Keratinocyte (primary cell): Measurements from ENCODE around the gene MRPS5. TPM values are rescaled to one million over a fixed set of nuclear protein-coding genes. Genes with fewer than 3 reads are reported as not detected.

Source experiments
- DNase-seq: peaks from one replicate; pipeline ENCODE4 v3.0.0-alpha.2; 2011; ENCODE audit warnings: low read depth, missing footprints, low spot score
- FAIRE-seq: peaks from 2 replicates; lab custom pipeline; 2011; peaks lifted over from hg19 to GRCh38; lab: Jason Lieb, UNC
- H2AFZ ChIP-seq: 2 replicates; pipeline ENCODE4 v1.6.0; 2012; ENCODE audit warnings: low read length, control low read depth, inconsistent platforms; ENCODE audit not compliant: control insufficient read depth
- H3K27ac ChIP-seq: 2 replicates; pipeline ENCODE4 v1.5.1; 2011; ENCODE audit warnings: low read length; ENCODE audit not compliant: control insufficient read depth, insufficient read depth
- H3K27me3 ChIP-seq: 3 replicates; pipeline ENCODE4 v1.6.0; 2011; ENCODE audit warnings: low read length; ENCODE audit not compliant: control insufficient read depth, insufficient read depth; ENCODE audit errors: extremely low read depth
- H3K36me3 ChIP-seq, 2 experiments: 2 replicates in 1 of 2; 3 replicates in 1 of 2; pipeline ENCODE4 v1.5.1; 2011; ENCODE audit warnings: low read length in 2 of 2, mild to moderate bottlenecking in 1 of 2; ENCODE audit not compliant: control insufficient read depth in 2 of 2, insufficient read depth in 2 of 2; ENCODE audit errors: extremely low read depth in 1 of 2
- H3K4me1 ChIP-seq: 3 replicates; pipeline ENCODE4 v1.5.1; 2011; ENCODE audit warnings: low read length; ENCODE audit not compliant: control insufficient read depth, insufficient read depth; ENCODE audit errors: extremely low read depth
- H3K4me2 ChIP-seq: 3 replicates; pipeline ENCODE4 v1.6.0; 2011; ENCODE audit warnings: low read depth, low read length; ENCODE audit not compliant: control insufficient read depth, insufficient read depth; ENCODE audit errors: extremely low read depth
- H3K4me3 ChIP-seq, 3 experiments: fragments of 200-600 bp in 1 of 3; sonication (generic) in 1 of 3; 2 replicates in 2 of 3; 3 replicates in 1 of 3; pipeline ENCODE4 v1.5.1; 2011 to 2016; ENCODE audit warnings: low read length in 3 of 3, mild to moderate bottlenecking in 3 of 3, control low read depth in 2 of 3, inconsistent platforms in 1 of 3, low read depth in 1 of 3, mixed read lengths in 1 of 3, mixed run types in 1 of 3, moderate library complexity in 1 of 3; ENCODE audit not compliant: control insufficient read depth in 2 of 3, insufficient read depth in 2 of 3; ENCODE audit errors: extremely low read depth in 1 of 3
- H3K79me2 ChIP-seq: 2 replicates; pipeline ENCODE4 v1.6.0; 2012; ENCODE audit warnings: low read length; ENCODE audit not compliant: control insufficient read depth, insufficient read depth
- H3K9ac ChIP-seq: 3 replicates; pipeline ENCODE4 v1.6.0; 2011; ENCODE audit warnings: low read length; ENCODE audit not compliant: control insufficient read depth, insufficient read depth; ENCODE audit errors: extremely low read depth
- H3K9me1 ChIP-seq: 3 replicates; pipeline ENCODE4 v1.6.0; 2011; ENCODE audit warnings: low read length; ENCODE audit not compliant: control insufficient read depth, insufficient read depth; ENCODE audit errors: extremely low read depth
- H3K9me3 ChIP-seq: 2 replicates; pipeline ENCODE4 v1.5.1; 2012; ENCODE audit warnings: low read depth, low read length; ENCODE audit not compliant: control insufficient read depth
- H4K20me1 ChIP-seq: 3 replicates; pipeline ENCODE4 v1.6.0; 2011; ENCODE audit warnings: low read length; ENCODE audit not compliant: control insufficient read depth, insufficient read depth; ENCODE audit errors: extremely low read depth
- CTCF ChIP-seq, 3 experiments: IDR thresholded peaks in 1 of 3; conservative IDR thresholded peaks in 1 of 3; optimal IDR thresholded peaks in 1 of 3; 2 replicates in 2 of 3; 3 replicates in 1 of 3; pipeline versions ENCODE3 to v1.5.1; 2011; ENCODE audit warnings: low read length in 3 of 3, mild to moderate bottlenecking in 3 of 3, moderate library complexity in 2 of 3, control low read depth in 1 of 3, inconsistent platforms in 1 of 3; ENCODE audit not compliant: insufficient read depth in 2 of 3; ENCODE audit errors: extremely low read depth in 1 of 3
- EZH2 ChIP-seq: IDR thresholded peaks from one replicate; pipeline ENCODE4 v1.6.1; 2012; ENCODE audit warnings: inconsistent platforms, mild to moderate bottlenecking, low read length, moderate library complexity
- dilution Hi-C: fragments of 300-500 bp; cut with MboI; formaldehyde crosslinking; loops from one replicate; pipeline ENCODE4 v1.7.0; 2020; ENCODE audit warnings: low sequenced_read_pairs; ENCODE audit not compliant: extremely low pct_ligation_motif_present
- polyA plus RNA-seq, 5 experiments: library from polyadenylated mRNA; depleted of rRNA in 3 of 5; stranded (reverse) in 3 of 5; stranded (forward) in 1 of 5; unstranded in 1 of 5; fragments of >200 nt; gene quantifications; 1 replicate in 1 of 5; 2 replicates in 3 of 5; 3 replicates in 1 of 5; pipeline versions ENCODE4 v1.2.1 to v1.2.3, GENCODE V29; 2011 to 2012; ENCODE audit warnings: missing spikeins in 2 of 5, low read depth in 1 of 5, low replicate concordance in 1 of 5

The MRPS5 gene
- polyA plus RNA-seq, 1 donor (not counting 4 experiments of a cell fraction or from before 2014, with no cell fraction given), result 64.9 TPM

- DNase-seq, result no peak
- H3K4me2 ChIP-seq, result no peak overlapping the region
- no peaks in the 10 kb centered on the region for H3K9me1 ChIP-seq
- dilution Hi-C loops, result no loop called here
- FAIRE-seq, result no peak
- H3K9ac ChIP-seq, result no peak overlapping the region
- H3K4me1 ChIP-seq, result no peaks in the 10 kb centered on the region
- H4K20me1 ChIP-seq, result no peaks in the 10 kb centered on the region
- no peaks in the 10 kb centered on the region for H3K36me3 ChIP-seq
- peaks cover 27% of the 10 kb centered on the region for H3K27me3 ChIP-seq
- no peaks in the 10 kb centered on the region for H3K79me2 ChIP-seq
- H3K4me3 ChIP-seq, result no peak overlapping the region
- TF ChIP-seq CTCF (optimal IDR thresholded peaks at IDR 0.05 in 1 of 3, IDR thresholded peaks at IDR 0.05 in 1 of 3, conservative IDR thresholded peaks at IDR 0.05 in 1 of 3; ENCODE audit: extremely low read depth in 1 of 3, insufficient read depth in 2 of 3, low read length in 3 of 3), result no peak
- no peak for TF ChIP-seq EZH2
- no peak overlapping the region for H3K27ac ChIP-seq
- peaks cover 9% of the 10 kb centered on the region for H3K9me3 ChIP-seq
- H2AFZ ChIP-seq, result no peak overlapping the region
These were observed 84.2 kb downstream of the MRPS5 start for GRCh38 chr2:95037384-95037839.

- Histone ChIP-seq H3K9me3 (peaks cover 9% of the 10 kb centered on the region), H3K27ac (no peak overlapping the region), H3K4me2 (no peak overlapping the region), H3K9me1 (no peaks in the 10 kb centered on the region), H3K27me3 (peaks cover 26% of the 10 kb centered on the region), H3K4me1 (no peaks in the 10 kb centered on the region), H3K79me2 (no peaks in the 10 kb centered on the region), H2AFZ (no peak overlapping the region), H3K4me3 (no peak overlapping the region), H3K36me3 (no peaks in the 10 kb centered on the region), H4K20me1 (no peaks in the 10 kb centered on the region), H3K9ac (no peak overlapping the region)
- DNase-seq, result no peak
- TF ChIP-seq CTCF (optimal IDR thresholded peaks at IDR 0.05 in 1 of 3, IDR thresholded peaks at IDR 0.05 in 1 of 3, conservative IDR thresholded peaks at IDR 0.05 in 1 of 3; ENCODE audit: extremely low read depth in 1 of 3, insufficient read depth in 2 of 3, low read length in 3 of 3) (no peak), EZH2 (no peak)
- FAIRE-seq, result no peak
- dilution Hi-C loops, result no loop called here
These were observed 84.8 kb downstream of the MRPS5 start for GRCh38 chr2:95036596-95037383.

Other genes starting within 250 kb of the MRPS5 start
- gene MAL, start 96.1 kb downstream of the MRPS5 start, polyA plus RNA-seq, result not detected in 3 replicates
- 4.0 to 8.0 TPM (median 7.9 TPM) in 3 replicates for gene ZNF514, start 38.0 kb upstream of the MRPS5 start, polyA plus RNA-seq
- gene ZNF2, start 44.0 kb upstream of the MRPS5 start, polyA plus RNA-seq, result 3.1 to 3.7 TPM (median 3.5 TPM) in 3 replicates
- 1.5 to 1.6 TPM (median 1.6 TPM) in 3 replicates for gene ZNF892, start 85.7 kb upstream of the MRPS5 start, polyA plus RNA-seq
- 11.4 to 21.2 TPM (median 16.8 TPM) in 3 replicates for gene PROM2, start 152.6 kb upstream of the MRPS5 start, polyA plus RNA-seq
- gene KCNIP3, start 175.5 kb upstream of the MRPS5 start, polyA plus RNA-seq, result 0.66 to 2.1 TPM (median 1.5 TPM) in 3 replicates